Progenitor cell of endocrine pancreas (in vitro differentiated cells): ENCODE results near the gene FLOT2. TPM values are rescaled to one million over a fixed set of nuclear protein-coding genes. Genes with fewer than 3 reads are reported as not detected.

Experiments
- DNase-seq: peaks from one replicate; pipeline ENCODE4 v3.0.0; 2021; ENCODE audit warnings: low spot score; ENCODE audit not compliant: unreplicated experiment
- H3K27ac Mint-ChIP-seq: 2 replicates; pipeline ENCODE4 v1.8.0; 2021; ENCODE audit warnings: mild to moderate bottlenecking, moderate library complexity, mixed read lengths
- H3K27me3 Mint-ChIP-seq: 2 replicates; pipeline ENCODE4 v1.8.0; 2021; ENCODE audit warnings: mixed read lengths
- H3K36me3 Mint-ChIP-seq: 2 replicates; pipeline ENCODE4 v1.8.0; 2022; ENCODE audit warnings: mixed read lengths; ENCODE audit not compliant: insufficient read depth
- H3K4me1 Mint-ChIP-seq: 2 replicates; pipeline ENCODE4 v1.8.0; 2021; ENCODE audit warnings: low read depth, mixed read lengths
- H3K4me3 Mint-ChIP-seq: 2 replicates; pipeline ENCODE4 v1.8.0; 2021; ENCODE audit warnings: low read depth, mild to moderate bottlenecking, moderate library complexity, mixed read lengths
- H3K9me3 Mint-ChIP-seq: 2 replicates; pipeline ENCODE4 v1.8.0; 2021; ENCODE audit warnings: low read depth, mixed read lengths
- CTCF ChIP-seq: fragments of 200-600 bp; sonication (generic); IDR thresholded peaks from one replicate; pipeline ENCODE4 v1.5.0; 2021; ENCODE audit warnings: antibody characterized with exemption, mild to moderate bottlenecking; ENCODE audit not compliant: unreplicated experiment
- total RNA-seq: library from RNA; stranded (reverse); gene quantifications from 2 replicates; pipeline ENCODE4 v1.2.1, GENCODE V29; 2021

Gene FLOT2
- total RNA-seq, 1 donor from 2014 or later: 131 TPM

GRCh38 chr17:28941251-28941650, 43.7 kb upstream of the FLOT2 start:
- H3K36me3 Mint-ChIP-seq: peaks cover 4% of the 10 kb centered on the region
- peaks cover 19% of the 10 kb centered on the region for H3K4me1 Mint-ChIP-seq
- no peaks in the 10 kb centered on the region for H3K27me3 Mint-ChIP-seq
- no peaks in the 10 kb centered on the region for H3K9me3 Mint-ChIP-seq
- H3K4me3 Mint-ChIP-seq: no peak overlapping the region
- no peak overlapping the region for H3K27ac Mint-ChIP-seq
- DNase-seq: no peak
- TF ChIP-seq CTCF: no peak

- no peak for DNase-seq
- no peak for TF ChIP-seq CTCF
- no peaks in the 10 kb centered on the region for H3K9me3 Mint-ChIP-seq
- H3K4me3 Mint-ChIP-seq: no peak overlapping the region
- peaks cover 22% of the 10 kb centered on the region for H3K4me1 Mint-ChIP-seq
- no peak overlapping the region for H3K27ac Mint-ChIP-seq
- H3K27me3 Mint-ChIP-seq: no peaks in the 10 kb centered on the region
- H3K36me3 Mint-ChIP-seq: peaks cover 2% of the 10 kb centered on the region
Measured at GRCh38 chr17:28940675-28941074, 43.1 kb upstream of the FLOT2 start.

- Mint-ChIP-seq H3K36me3 (peaks cover 2% of the 10 kb centered on the region), H3K4me3 (no peak overlapping the region), H3K27me3 (no peaks in the 10 kb centered on the region), H3K4me1 (peaks cover 23% of the 10 kb centered on the region), H3K27ac (no peak overlapping the region), H3K9me3 (no peaks in the 10 kb centered on the region)
- DNase-seq: no peak
- TF ChIP-seq CTCF: no peak
Measured at GRCh38 chr17:28940142-28940541, 42.6 kb upstream of the FLOT2 start.

- Mint-ChIP-seq H3K36me3 (peaks cover 7% of the 10 kb centered on the region), H3K27ac (peak overlapping the region; percentile 31), H3K9me3 (no peaks in the 10 kb centered on the region), H3K4me3 (no peak overlapping the region), H3K27me3 (no peaks in the 10 kb centered on the region), H3K4me1 (peaks cover 25% of the 10 kb centered on the region)
- TF ChIP-seq CTCF: no peak
- DNase-seq: no peak
Measured at GRCh38 chr17:28938552-28938951, 41.0 kb upstream of the FLOT2 start.

GRCh38 chr17:28937044-28937729, 39.7 kb upstream of the FLOT2 start:
- Mint-ChIP-seq H3K27ac (peak overlapping the region; percentile 92), H3K36me3 (peaks cover 5% of the 10 kb centered on the region), H3K4me1 (peaks cover 25% of the 10 kb centered on the region), H3K27me3 (no peaks in the 10 kb centered on the region), H3K9me3 (no peaks in the 10 kb centered on the region), H3K4me3 (no peak overlapping the region)
- TF ChIP-seq CTCF: no peak
- DNase-seq: no peak
